DND-41 (cell line): Measurements from ENCODE around the gene POLA2.

ENCODE experiments used
- ATAC-seq: fragments of 200-7000 bp; cut with Tn5 transposase; 3 replicates; pipeline ENCODE4 v1.9.1; 2021; ENCODE audit warnings: low read depth; ENCODE audit not compliant: insufficient read depth
- DNase-seq: peaks from one replicate; pipeline ENCODE4 v3.0.0-alpha.2; 2020
- H2AFZ ChIP-seq: 2 replicates; pipeline ENCODE4 v1.6.0; 2012; ENCODE audit warnings: low read depth, low read length
- H3K27ac ChIP-seq: 2 replicates; pipeline ENCODE4 v1.5.1; 2012; ENCODE audit warnings: low read length, inconsistent platforms
- H3K27me3 ChIP-seq: fragments of 200-600 bp; sonication (generic); 2 replicates; pipeline ENCODE4 v1.6.0; 2012; ENCODE audit warnings: low read length, mild to moderate bottlenecking, inconsistent platforms; ENCODE audit not compliant: insufficient read depth, poor library complexity
- H3K36me3 ChIP-seq: 2 replicates; pipeline ENCODE4 v1.5.1; 2012; ENCODE audit warnings: low read length, inconsistent platforms; ENCODE audit not compliant: insufficient read depth
- H3K4me1 ChIP-seq: 2 replicates; pipeline ENCODE4 v1.5.1; 2012; ENCODE audit warnings: mild to moderate bottlenecking, low read length; ENCODE audit not compliant: insufficient read depth
- H3K4me2 ChIP-seq: 2 replicates; pipeline ENCODE4 v1.6.0; 2012; ENCODE audit warnings: mild to moderate bottlenecking, moderate library complexity, low read length, inconsistent platforms; ENCODE audit not compliant: insufficient read depth
- H3K4me3 ChIP-seq, 2 experiments: fragments of 200-600 bp in 1 of 2; shearing (Covaris generic) in 1 of 2; 2 replicates each; pipeline ENCODE4 v1.5.1; 2012 to 2016; ENCODE audit warnings: inconsistent platforms in 2 of 2, low read length in 2 of 2, mild to moderate bottlenecking in 2 of 2, low read depth in 1 of 2, moderate library complexity in 1 of 2
- H3K79me2 ChIP-seq: 2 replicates; pipeline ENCODE4 v1.6.0; 2012; ENCODE audit warnings: low read length, inconsistent platforms; ENCODE audit not compliant: insufficient read depth
- H3K9ac ChIP-seq: 2 replicates; pipeline ENCODE4 v1.6.0; 2012; ENCODE audit warnings: low read depth, mild to moderate bottlenecking, inconsistent platforms, low read length, moderate library complexity
- H3K9me3 ChIP-seq: 2 replicates; pipeline ENCODE4 v1.5.1; 2012; ENCODE audit warnings: low read length, moderate library complexity, mild to moderate bottlenecking, inconsistent platforms; ENCODE audit not compliant: insufficient read depth, severe bottlenecking
- H4K20me1 ChIP-seq: 2 replicates; pipeline ENCODE4 v1.6.0; 2012; ENCODE audit warnings: low read length; ENCODE audit not compliant: insufficient read depth
- EZH2 ChIP-seq: IDR thresholded peaks from 3 replicates; pipeline ENCODE4 v1.6.1; 2012; ENCODE audit warnings: borderline replicate concordance, low read depth, mild to moderate bottlenecking, moderate library complexity, low read length, inconsistent platforms; ENCODE audit not compliant: severe bottlenecking
- TF ChIP-seq, protein P1 (sequence below): IDR thresholded peaks from 2 replicates; pipeline ENCODE4 v1.5.1; 2012; ENCODE audit warnings: borderline replicate concordance, low read length, moderate library complexity, mild to moderate bottlenecking; ENCODE audit not compliant: poor library complexity, severe bottlenecking; ENCODE audit errors: extremely low read depth

The POLA2 gene

DNA sequence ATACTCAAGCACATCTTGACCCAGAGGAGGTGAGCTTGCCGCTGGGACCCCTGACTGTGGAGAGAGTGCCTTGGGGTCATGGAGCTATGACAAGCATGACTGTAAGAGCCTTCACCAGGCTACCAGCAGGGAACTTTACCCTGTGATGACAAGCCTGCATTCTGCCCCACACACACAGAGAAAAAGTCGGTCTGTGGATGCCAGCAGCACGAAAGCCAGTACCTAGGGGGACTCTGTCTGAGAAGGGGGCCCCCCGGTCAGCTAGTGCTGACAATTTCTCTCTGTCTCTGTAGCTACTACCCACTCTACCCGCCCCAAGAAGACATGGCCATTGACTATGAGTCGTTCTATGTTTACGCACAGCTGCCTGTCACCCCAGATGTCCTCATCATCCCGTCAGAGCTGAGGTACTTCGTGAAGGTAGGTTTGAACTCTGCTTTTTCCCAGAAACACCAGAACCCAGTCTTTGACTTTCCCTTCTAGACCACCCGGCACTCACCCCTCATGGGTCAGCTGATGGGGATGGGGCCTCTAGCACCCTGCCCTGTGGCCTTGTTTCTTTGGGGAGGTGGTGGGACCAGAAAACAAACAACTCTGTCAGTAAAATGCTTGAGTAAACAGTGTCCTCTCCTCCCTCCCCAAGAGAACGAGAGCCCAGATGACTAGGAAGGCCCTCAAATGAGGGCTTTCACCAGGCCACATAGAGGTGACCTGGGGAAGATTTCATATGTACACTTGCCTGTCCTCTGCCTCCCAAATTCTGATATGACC, 34.0 kb downstream of the POLA2 start:
- H3K27me3 ChIP-seq = no peaks in the 10 kb centered on the region
- H3K9me3 ChIP-seq = no peaks in the 10 kb centered on the region
- H3K79me2 ChIP-seq = no peaks in the 10 kb centered on the region
- no peak overlapping the region for H3K4me2 ChIP-seq
- ATAC-seq (no peak), DNase-seq (no peak)
- no peak overlapping the region for H3K27ac ChIP-seq
- H2AFZ ChIP-seq = no peak overlapping the region
- no peak overlapping the region for H3K4me3 ChIP-seq
- H3K36me3 ChIP-seq = peaks cover 90% of the 10 kb centered on the region
- peaks cover 8% of the 10 kb centered on the region; the same call in 1 of the 2 replicates for H4K20me1 ChIP-seq
- H3K4me1 ChIP-seq = no peaks in the 10 kb centered on the region
- no peak overlapping the region for H3K9ac ChIP-seq
- no peak for TF ChIP-seq EZH2
- TF ChIP-seq, protein P1, sequence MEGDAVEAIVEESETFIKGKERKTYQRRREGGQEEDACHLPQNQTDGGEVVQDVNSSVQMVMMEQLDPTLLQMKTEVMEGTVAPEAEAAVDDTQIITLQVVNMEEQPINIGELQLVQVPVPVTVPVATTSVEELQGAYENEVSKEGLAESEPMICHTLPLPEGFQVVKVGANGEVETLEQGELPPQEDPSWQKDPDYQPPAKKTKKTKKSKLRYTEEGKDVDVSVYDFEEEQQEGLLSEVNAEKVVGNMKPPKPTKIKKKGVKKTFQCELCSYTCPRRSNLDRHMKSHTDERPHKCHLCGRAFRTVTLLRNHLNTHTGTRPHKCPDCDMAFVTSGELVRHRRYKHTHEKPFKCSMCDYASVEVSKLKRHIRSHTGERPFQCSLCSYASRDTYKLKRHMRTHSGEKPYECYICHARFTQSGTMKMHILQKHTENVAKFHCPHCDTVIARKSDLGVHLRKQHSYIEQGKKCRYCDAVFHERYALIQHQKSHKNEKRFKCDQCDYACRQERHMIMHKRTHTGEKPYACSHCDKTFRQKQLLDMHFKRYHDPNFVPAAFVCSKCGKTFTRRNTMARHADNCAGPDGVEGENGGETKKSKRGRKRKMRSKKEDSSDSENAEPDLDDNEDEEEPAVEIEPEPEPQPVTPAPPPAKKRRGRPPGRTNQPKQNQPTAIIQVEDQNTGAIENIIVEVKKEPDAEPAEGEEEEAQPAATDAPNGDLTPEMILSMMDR = no peak

DNA sequence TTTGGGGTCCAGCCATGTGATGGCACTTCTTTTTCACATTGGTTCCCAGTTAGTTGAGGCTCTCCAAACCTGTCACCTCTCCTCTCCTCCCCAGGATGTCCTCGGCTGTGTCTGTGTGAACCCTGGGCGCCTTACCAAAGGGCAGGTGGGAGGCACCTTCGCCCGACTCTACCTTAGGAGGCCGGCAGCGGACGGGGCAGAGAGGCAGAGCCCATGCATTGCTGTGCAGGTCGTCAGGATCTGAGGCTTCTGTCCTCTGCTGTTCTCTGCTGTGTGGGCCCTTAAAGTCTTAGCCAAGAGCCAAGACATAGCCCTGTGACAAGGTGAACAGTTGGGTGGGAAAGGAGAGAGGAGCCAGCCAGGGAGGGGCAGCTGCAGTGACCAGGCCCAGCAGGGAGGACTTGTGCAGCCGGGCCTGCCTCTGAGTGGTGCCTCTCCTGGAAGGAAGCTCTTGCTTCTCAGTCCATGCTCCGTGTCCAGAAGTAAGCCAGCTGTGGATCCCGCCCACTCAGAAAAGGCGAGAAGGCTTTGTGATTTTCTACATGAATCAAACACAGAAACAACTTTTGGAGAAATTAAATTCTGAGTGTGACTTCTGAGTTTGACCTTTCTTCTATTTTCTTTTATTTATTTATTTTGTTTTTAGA, 35.4 kb downstream of the POLA2 start:
- Histone ChIP-seq H4K20me1 (peaks cover 12% of the 10 kb centered on the region; the same call in 1 of the 2 replicates), H3K27me3 (no peaks in the 10 kb centered on the region), H3K79me2 (no peaks in the 10 kb centered on the region), H3K4me3 (no peak overlapping the region), H2AFZ (no peak overlapping the region), H3K4me2 (no peak overlapping the region), H3K36me3 (peaks cover 91% of the 10 kb centered on the region), H3K9ac (no peak overlapping the region), H3K27ac (no peak overlapping the region), H3K9me3 (no peaks in the 10 kb centered on the region), H3K4me1 (no peaks in the 10 kb centered on the region)
- ATAC-seq = no peak
- no peak for TF ChIP-seq EZH2
- TF ChIP-seq, protein P1 = no peak
- no peak for DNase-seq

DNA sequence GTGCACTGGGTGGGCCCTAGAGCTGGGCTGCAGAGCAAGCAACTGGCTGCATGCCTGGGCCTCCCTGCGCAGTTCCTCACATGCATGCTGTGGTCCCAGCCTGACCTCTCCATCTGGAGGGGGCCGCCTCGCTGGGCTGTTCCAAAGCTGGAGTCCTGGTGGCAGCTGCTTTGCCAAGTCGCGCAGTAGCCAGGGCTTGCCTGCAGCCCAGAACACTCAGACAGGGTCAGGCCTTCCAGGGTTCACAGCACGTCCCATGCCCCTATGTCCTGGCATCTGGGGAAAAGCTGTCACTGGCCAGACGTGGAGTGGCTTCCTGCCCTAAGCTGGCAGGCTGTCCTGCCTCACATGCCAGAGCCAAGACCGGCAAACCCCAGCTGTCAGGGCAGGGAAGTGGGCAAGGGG, 36.4 kb downstream of the POLA2 start:
- Histone ChIP-seq H3K27me3 (no peaks in the 10 kb centered on the region), H3K36me3 (peaks cover 89% of the 10 kb centered on the region), H3K27ac (no peak overlapping the region), H2AFZ (no peak overlapping the region), H3K9ac (no peak overlapping the region), H3K79me2 (no peaks in the 10 kb centered on the region), H3K4me1 (no peaks in the 10 kb centered on the region), H3K9me3 (no peaks in the 10 kb centered on the region), H3K4me3 (no peak overlapping the region), H3K4me2 (no peak overlapping the region), H4K20me1 (peaks cover 14% of the 10 kb centered on the region; the same call in 1 of the 2 replicates)
- ATAC-seq (no peak), DNase-seq (no peak)
- TF ChIP-seq EZH2 = no peak
- TF ChIP-seq, protein P1 = no peak
